ENCODE data around the gene PPP1R14B. TPM values are rescaled to one million over a fixed set of nuclear protein-coding genes. Genes with fewer than 3 reads are reported as not detected.

PPP1R14B gene
- total RNA-seq, 1 donor from 2014 or later = 187 TPM

DNA sequence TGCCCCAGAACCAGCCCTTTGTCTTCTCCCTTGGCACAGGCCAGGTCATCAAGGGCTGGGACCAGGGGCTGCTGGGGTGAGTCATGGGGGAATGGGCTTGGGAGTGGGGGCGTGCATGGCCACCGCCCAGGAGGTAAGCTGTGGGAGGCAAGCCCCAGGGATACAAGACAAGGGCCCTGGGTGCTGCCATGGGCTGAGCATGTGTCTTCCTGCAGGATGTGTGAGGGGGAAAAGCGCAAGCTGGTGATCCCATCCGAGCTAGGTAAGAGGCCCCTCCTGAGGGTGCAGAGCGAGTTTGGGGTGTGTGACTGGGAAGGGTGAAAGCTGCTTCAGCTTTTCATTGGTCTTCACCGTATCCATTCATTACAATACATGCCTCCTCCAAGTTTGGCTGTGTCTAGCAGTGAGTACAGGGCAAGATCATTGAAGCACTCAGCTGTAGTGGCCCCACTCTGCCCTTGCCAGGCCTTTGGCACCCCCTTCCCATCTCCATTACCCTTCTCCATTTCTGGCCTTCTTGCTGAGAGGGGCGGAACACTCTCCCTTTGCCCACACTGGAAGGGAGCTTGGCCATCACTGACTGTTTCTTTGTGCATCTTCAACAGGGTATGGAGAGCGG lies 3.4 kb downstream of the PPP1R14B start:
- no peak for DNase-seq (ENCODE audit: extremely low spot score, unreplicated experiment)

DNA sequence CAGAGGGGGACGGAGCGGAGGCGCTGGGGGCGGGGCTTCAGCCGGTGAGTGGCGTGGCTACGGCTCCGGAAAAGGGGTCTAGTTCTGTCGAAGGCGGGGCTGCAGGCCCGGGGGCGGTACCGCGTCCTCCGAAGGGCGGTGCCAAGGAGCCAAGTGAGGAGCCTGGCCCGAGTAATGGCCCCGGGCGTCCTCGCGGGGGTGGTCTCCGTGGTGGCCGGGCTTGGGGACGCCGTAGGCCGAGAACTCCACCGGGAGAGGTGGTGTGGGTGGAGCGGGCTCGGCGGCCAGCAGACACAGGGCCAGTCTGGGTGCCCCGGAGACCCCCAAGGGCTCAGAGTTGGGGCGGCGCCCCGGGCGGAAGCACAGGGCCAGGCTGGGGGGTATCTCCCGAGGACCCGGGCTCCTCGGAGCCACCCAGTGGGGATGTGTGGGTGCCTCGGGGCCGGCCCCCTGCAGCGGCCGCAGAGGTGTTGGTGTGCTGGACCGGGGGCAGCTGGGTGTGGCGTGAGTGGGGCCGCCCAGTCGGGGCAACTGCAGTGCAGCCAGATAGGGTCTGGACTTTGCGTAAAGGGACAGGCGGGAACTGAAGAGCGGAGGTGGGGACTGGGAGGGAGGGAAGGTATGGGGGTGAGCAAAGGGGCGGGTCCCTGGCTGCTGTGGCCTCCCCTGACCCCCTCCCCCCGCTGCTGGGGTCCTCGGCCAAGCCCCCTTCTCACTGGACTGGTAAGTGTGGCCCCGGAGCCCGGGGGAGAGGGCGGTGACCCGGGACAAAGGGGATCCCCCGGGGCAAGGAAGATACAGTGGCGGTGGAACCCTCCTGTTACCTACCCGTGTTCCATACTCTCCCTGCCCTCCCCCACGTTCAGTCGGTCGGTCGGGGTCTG lies 5.0 kb downstream of the PPP1R14B start:
- Mint-ChIP-seq H3K4me1 (ENCODE audit: unreplicated experiment) (peaks cover 11% of the 10 kb centered on the region), H3K9me3 (no peaks in the 10 kb centered on the region), H3K27me3 (no peaks in the 10 kb centered on the region), H3K36me3 (peaks cover 3% of the 10 kb centered on the region), H3K27ac (peak overlapping the region; percentile 100), H3K4me3 (peak overlapping the region; percentile 91)
- DNase-seq (ENCODE audit: extremely low spot score, unreplicated experiment) = no peak
- TF ChIP-seq, protein P1, sequence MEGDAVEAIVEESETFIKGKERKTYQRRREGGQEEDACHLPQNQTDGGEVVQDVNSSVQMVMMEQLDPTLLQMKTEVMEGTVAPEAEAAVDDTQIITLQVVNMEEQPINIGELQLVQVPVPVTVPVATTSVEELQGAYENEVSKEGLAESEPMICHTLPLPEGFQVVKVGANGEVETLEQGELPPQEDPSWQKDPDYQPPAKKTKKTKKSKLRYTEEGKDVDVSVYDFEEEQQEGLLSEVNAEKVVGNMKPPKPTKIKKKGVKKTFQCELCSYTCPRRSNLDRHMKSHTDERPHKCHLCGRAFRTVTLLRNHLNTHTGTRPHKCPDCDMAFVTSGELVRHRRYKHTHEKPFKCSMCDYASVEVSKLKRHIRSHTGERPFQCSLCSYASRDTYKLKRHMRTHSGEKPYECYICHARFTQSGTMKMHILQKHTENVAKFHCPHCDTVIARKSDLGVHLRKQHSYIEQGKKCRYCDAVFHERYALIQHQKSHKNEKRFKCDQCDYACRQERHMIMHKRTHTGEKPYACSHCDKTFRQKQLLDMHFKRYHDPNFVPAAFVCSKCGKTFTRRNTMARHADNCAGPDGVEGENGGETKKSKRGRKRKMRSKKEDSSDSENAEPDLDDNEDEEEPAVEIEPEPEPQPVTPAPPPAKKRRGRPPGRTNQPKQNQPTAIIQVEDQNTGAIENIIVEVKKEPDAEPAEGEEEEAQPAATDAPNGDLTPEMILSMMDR (conservative IDR thresholded peaks at IDR 0.05) = peak; percentile 14

More for the DNA sequence above, 3.4 kb downstream of the PPP1R14B start:
- H3K27ac Mint-ChIP-seq = peak overlapping the region; percentile 84
- H3K9me3 Mint-ChIP-seq = no peaks in the 10 kb centered on the region
- H3K27me3 Mint-ChIP-seq = no peaks in the 10 kb centered on the region
- peak overlapping the region; percentile 80 for H3K4me3 Mint-ChIP-seq
- TF ChIP-seq, protein P1 (conservative IDR thresholded peaks at IDR 0.05) = no peak
- peaks cover 16% of the 10 kb centered on the region for H3K4me1 Mint-ChIP-seq (ENCODE audit: unreplicated experiment)
- peaks cover 3% of the 10 kb centered on the region for H3K36me3 Mint-ChIP-seq

DNA sequence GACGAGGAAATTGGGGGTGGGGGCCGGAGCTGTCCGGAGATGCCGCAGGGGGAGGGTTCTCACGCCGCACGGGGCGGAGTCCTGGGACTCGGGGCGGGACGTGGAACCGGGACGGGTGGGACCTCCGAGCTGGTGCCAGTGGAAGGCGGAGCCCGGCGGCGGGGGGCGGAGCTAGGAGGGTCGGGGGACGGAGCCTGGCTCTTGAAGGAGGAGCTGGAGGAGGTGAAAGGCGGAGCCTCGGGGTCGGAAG lies 5.6 kb downstream of the PPP1R14B start:
- Mint-ChIP-seq H3K4me3 (peak overlapping the region; percentile 91), H3K36me3 (peaks cover 3% of the 10 kb centered on the region), H3K9me3 (no peaks in the 10 kb centered on the region), H3K27me3 (no peaks in the 10 kb centered on the region), H3K27ac (peak overlapping the region; percentile 100), H3K4me1 (ENCODE audit: unreplicated experiment) (peaks cover 11% of the 10 kb centered on the region)
- peak; percentile 100 for DNase-seq (ENCODE audit: extremely low spot score, unreplicated experiment)
- TF ChIP-seq, protein P1 (conservative IDR thresholded peaks at IDR 0.05) = no peak

DNA sequence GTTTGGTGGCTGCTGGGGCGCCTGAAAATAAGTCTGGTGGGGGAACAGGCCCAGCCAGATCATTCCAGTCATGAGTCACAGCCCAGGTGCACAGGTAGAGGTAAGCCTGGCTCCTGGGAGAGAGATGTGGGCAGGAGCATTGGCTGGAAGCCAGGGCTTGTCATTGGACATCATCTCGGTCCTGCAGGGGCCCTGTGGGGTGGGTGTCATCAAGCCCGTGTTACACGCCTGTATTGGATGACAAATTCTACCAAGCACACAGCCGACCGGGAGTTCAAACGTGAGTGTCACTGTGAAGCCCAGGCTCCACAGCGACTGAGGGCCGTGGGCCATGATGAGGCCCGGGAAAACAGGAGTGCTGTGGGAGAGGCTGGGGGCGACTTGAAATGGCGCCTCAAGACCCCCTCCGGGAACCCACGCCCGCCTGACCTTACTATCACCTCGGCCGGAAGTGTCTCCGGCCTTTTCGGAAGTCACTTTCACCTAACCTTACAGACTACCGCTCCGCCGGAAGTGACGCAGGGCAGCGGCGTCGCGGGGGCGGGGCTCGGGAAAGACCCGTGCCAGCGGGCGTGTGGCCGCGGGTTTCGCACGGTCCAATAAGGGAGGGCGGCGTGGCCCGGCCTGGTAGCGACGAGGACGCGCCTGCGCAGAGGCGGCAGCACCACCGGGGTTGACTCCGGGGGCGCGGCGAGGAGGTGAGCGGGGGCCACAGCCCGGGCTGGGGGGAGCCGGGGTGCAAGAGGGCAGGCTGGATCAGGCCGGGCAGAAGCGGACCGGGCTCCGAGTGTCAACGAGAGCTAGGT lies 6.1 kb downstream of the PPP1R14B start, which contains the start of gene FKBP2:
TSS of gene FKBP2 (plus strand) at position 661 of the 806 bp plus-strand sequence. CDS start 1,293 bp downstream, outside the sequence.
- Mint-ChIP-seq H3K9me3 (no peaks in the 10 kb centered on the region), H3K36me3 (peaks cover 3% of the 10 kb centered on the region), H3K4me1 (ENCODE audit: unreplicated experiment) (peaks cover 11% of the 10 kb centered on the region), H3K4me3 (peak within 1 kb of the TSS; percentile 91), H3K27me3 (no peaks in the 10 kb centered on the region), H3K27ac (peak within 1 kb of the TSS; percentile 100)
- DNase-seq (ENCODE audit: extremely low spot score, unreplicated experiment) = peak; percentile 99
- TF ChIP-seq, protein P1 (conservative IDR thresholded peaks at IDR 0.05) = no peak

DNA sequence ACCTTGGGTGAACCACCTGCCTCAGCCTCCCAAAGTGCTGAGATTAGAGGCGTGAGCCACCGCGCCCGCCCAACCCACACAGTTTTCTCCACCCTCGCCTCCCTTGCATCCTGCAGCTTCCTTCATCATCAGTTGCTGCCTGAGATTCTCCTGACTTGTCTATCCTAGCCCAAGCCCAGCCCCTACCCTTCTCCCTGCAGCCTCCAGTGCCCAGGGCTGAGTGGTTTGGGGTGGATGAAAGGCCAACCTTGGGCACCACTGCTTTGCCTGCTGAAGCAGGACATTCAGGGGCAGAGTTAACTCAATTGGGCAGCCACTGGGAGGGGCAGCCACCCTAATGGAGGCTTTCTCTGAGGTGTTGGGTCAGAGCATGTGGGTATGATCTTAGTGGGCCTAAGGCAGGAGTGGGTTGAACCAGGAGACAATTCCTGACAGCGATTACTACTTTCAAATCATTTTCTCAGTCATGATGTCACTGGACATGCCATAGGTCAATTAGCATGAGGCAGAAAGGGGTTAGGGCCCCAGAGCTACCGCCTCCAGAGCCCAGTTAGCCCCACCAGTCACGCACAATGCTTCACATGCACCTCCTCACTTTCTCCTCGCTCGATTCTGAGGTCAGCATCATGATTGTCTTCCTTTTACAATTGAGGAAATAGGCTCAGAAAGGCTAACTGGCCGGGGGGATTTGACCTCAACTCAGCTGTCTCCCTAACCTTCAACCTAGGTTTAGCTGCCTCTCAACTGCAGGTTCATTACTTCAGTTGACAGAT lies 6.9 kb downstream of the PPP1R14B start:
- Mint-ChIP-seq H3K27ac (peak overlapping the region; percentile 100), H3K4me3 (peak overlapping the region; percentile 91), H3K27me3 (no peaks in the 10 kb centered on the region), H3K36me3 (peaks cover 3% of the 10 kb centered on the region), H3K4me1 (ENCODE audit: unreplicated experiment) (peaks cover 16% of the 10 kb centered on the region), H3K9me3 (no peaks in the 10 kb centered on the region)
- no peak for DNase-seq (ENCODE audit: extremely low spot score, unreplicated experiment)
- TF ChIP-seq, protein P1 (conservative IDR thresholded peaks at IDR 0.05) = no peak
